Hepatocyte (in vitro differentiated cells): Measurements from ENCODE around the gene SRRM3.

ENCODE experiments used
- CTCF ChIP-seq: fragments of 200-600 bp; sonication (generic); IDR thresholded peaks from 2 replicates; pipeline ENCODE4 v1.5.1; 2016; ENCODE audit warnings: antibody characterized with exemption, mild to moderate bottlenecking; ENCODE audit not compliant: poor library complexity
- EZH2 ChIP-seq: fragments of 200-600 bp; sonication (generic); IDR thresholded peaks from 2 replicates; pipeline ENCODE4 v1.6.1; 2016; ENCODE audit warnings: antibody characterized with exemption, mild to moderate bottlenecking, borderline replicate concordance

- TF ChIP-seq CTCF = no peak
- TF ChIP-seq EZH2 = no peak
Measured at GRCh38 chr7:76193883-76194282, 7.8 kb upstream of the SRRM3 start.
